Endothelial cell of umbilical vein (primary cell): ENCODE results near the gene HDAC10. TPM values are rescaled to one million over a fixed set of nuclear protein-coding genes. Genes with fewer than 3 reads are reported as not detected.

Experiments
- BruUV-seq: library from RNA; stranded (reverse); fragments of 400-500 nt; replicated peaks from 2 replicates; lab custom pipeline; 2021; lab: Mats Ljungman, UMichigan
- CTCF ChIA-PET: fragments of 300-600, 350-600 bp; sonication (Branson Sonifier 250); formaldehyde crosslinking; loops from one replicate; lab custom pipeline; 2021; ENCODE audit warnings: antibody characterized with exemption, inconsistent platforms; lab: Charles Lee
- POLR2A ChIA-PET: fragments of 300-600, 350-600 bp; sonication (Branson Sonifier 250); formaldehyde crosslinking; loops from one replicate; lab custom pipeline; 2021; ENCODE audit warnings: antibody characterized with exemption, inconsistent platforms; lab: Charles Lee
- DNase-seq: peaks from one replicate; pipeline ENCODE4 v3.0.0-alpha.2; 2011; ENCODE audit warnings: low read depth, low spot score
- FAIRE-seq: peaks from 2 replicates; lab custom pipeline; 2011; peaks lifted over from hg19 to GRCh38; lab: Jason Lieb, UNC
- H2AFZ ChIP-seq: 2 replicates; pipeline ENCODE4 v1.6.0; 2012; ENCODE audit warnings: low read depth, low read length, control low read depth, inconsistent platforms
- H3K27ac ChIP-seq: 2 replicates; pipeline ENCODE4 v1.5.1; 2011; ENCODE audit warnings: low read depth, mild to moderate bottlenecking, control low read depth, low read length, moderate library complexity; ENCODE audit not compliant: insufficient read depth
- H3K27me3 ChIP-seq, 2 experiments: 2 replicates each; pipeline versions ENCODE4 v1.6.0 to v1.6.1; 2011; ENCODE audit warnings: low read length in 2 of 2, mixed read lengths in 1 of 2; ENCODE audit not compliant: control insufficient read depth in 2 of 2, insufficient read depth in 2 of 2
- H3K36me3 ChIP-seq, 2 experiments: 2 replicates in 1 of 2; 3 replicates in 1 of 2; pipeline ENCODE4 v1.5.1; 2011; ENCODE audit warnings: low read length in 2 of 2, mild to moderate bottlenecking in 1 of 2, moderate library complexity in 1 of 2; ENCODE audit not compliant: control insufficient read depth in 2 of 2, insufficient read depth in 2 of 2; ENCODE audit errors: extremely low read depth in 1 of 2
- H3K4me1 ChIP-seq: 3 replicates; pipeline ENCODE4 v1.5.1; 2011; ENCODE audit warnings: mild to moderate bottlenecking, low read length; ENCODE audit not compliant: control insufficient read depth, insufficient read depth; ENCODE audit errors: extremely low read depth
- H3K4me2 ChIP-seq: 2 replicates; pipeline ENCODE4 v1.6.1; 2011; ENCODE audit warnings: low read length, control low read depth, mixed read lengths; ENCODE audit not compliant: insufficient read depth
- H3K4me3 ChIP-seq, 3 experiments: fragments of 200-600 bp in 1 of 3; sonication (generic), shearing (Covaris generic) in 1 of 3; replicated peaks in 1 of 3; 2 replicates each; pipeline ENCODE4 v1.5.1; 2011 to 2016; ENCODE audit warnings: control low read depth in 3 of 3, low read length in 3 of 3, mild to moderate bottlenecking in 2 of 3, inconsistent platforms in 1 of 3, low read depth in 1 of 3, moderate library complexity in 1 of 3; ENCODE audit not compliant: insufficient read depth in 1 of 3
- H3K79me2 ChIP-seq: 2 replicates; pipeline ENCODE4 v1.6.0; 2012; ENCODE audit warnings: low read length, inconsistent platforms; ENCODE audit not compliant: control insufficient read depth, insufficient read depth
- H3K9ac ChIP-seq: replicated peaks from 2 replicates; pipeline ENCODE3; 2011; ENCODE audit warnings: low read length, control low read depth; ENCODE audit not compliant: insufficient read depth; ENCODE audit errors: extremely low read depth
- H3K9me1 ChIP-seq: replicated peaks from 3 replicates; pipeline ENCODE4 v1.6.0; 2011; ENCODE audit warnings: mild to moderate bottlenecking, low read length; ENCODE audit not compliant: control insufficient read depth, insufficient read depth; ENCODE audit errors: extremely low read depth
- H3K9me3 ChIP-seq: replicated peaks from 2 replicates; pipeline ENCODE4 v1.5.1; 2012; ENCODE audit warnings: low read length, inconsistent platforms; ENCODE audit not compliant: control insufficient read depth, insufficient read depth
- H4K20me1 ChIP-seq: replicated peaks from 2 replicates; pipeline ENCODE3; 2011; ENCODE audit warnings: mild to moderate bottlenecking, low read length; ENCODE audit not compliant: control insufficient read depth, insufficient read depth; ENCODE audit errors: extremely low read depth
- CTCF ChIP-seq, 2 donors: IDR thresholded peaks; 1 replicate in 1 of 2; 2 replicates in 1 of 2; pipeline ENCODE4 v1.5.1; 2011; ENCODE audit warnings: low read length in 2 of 2, mild to moderate bottlenecking in 2 of 2, moderate library complexity in 2 of 2, control low read depth in 1 of 2, inconsistent platforms in 1 of 2, low read depth in 1 of 2; ENCODE audit not compliant: insufficient read depth in 1 of 2; ENCODE audit errors: extremely low read depth in 1 of 2
- EZH2 ChIP-seq: IDR thresholded peaks from 2 replicates; pipeline ENCODE4 v1.6.1; 2012; ENCODE audit warnings: borderline replicate concordance, low read depth, mild to moderate bottlenecking, moderate library complexity, low read length, inconsistent platforms; ENCODE audit not compliant: severe bottlenecking
- FOS ChIP-seq: IDR thresholded peaks from 2 replicates; pipeline ENCODE4 v1.6.1; 2011; ENCODE audit warnings: mild to moderate bottlenecking, low read length, moderate library complexity, borderline replicate concordance; ENCODE audit not compliant: insufficient read depth
- GATA2 ChIP-seq: IDR thresholded peaks from 2 replicates; pipeline ENCODE4 v1.7.0; 2011; ENCODE audit warnings: low read depth, mild to moderate bottlenecking, moderate library complexity, mixed read lengths, low read length; ENCODE audit not compliant: insufficient read length, insufficient read depth
- JUN ChIP-seq: IDR thresholded peaks from 2 replicates; pipeline ENCODE4 v1.6.1; 2011; ENCODE audit warnings: borderline replicate concordance, low read depth; ENCODE audit not compliant: insufficient read length, insufficient read depth
- MAX ChIP-seq: IDR thresholded peaks from 2 replicates; pipeline ENCODE4 v1.6.1; 2011; ENCODE audit not compliant: insufficient read depth, insufficient read length
- MYC ChIP-seq: IDR thresholded peaks from one replicate; pipeline ENCODE4 v1.6.1; 2011; ENCODE audit warnings: mild to moderate bottlenecking, low read depth, low read length
- POLR2A ChIP-seq: IDR thresholded peaks from 2 replicates; pipeline ENCODE4 v1.6.1; 2012; ENCODE audit warnings: low read depth, mild to moderate bottlenecking, control low read depth, low read length
- POLR2AphosphoS5 ChIP-seq: IDR thresholded peaks from 2 replicates; pipeline ENCODE4 v1.6.1; 2012; ENCODE audit warnings: low read depth, mild to moderate bottlenecking, control low read depth, low read length, moderate library complexity; ENCODE audit not compliant: insufficient read depth
- dilution Hi-C: fragments of 300-500 bp; cut with MboI; formaldehyde crosslinking; loops from one replicate; pipeline ENCODE4 v1.15.0; 2019; ENCODE audit warnings: low sequenced_read_pairs; ENCODE audit not compliant: extremely low pct_ligation_motif_present
- intact Hi-C: fragments of 100-400 bp; cut with micrococcal nuclease; formaldehyde crosslinking; loops from one replicate; pipeline ENCODE4 v1.10.0; 2022
- polyA plus RNA-seq, 4 experiments: library from polyadenylated mRNA; depleted of rRNA in 3 of 4; stranded (reverse) in 3 of 4; unstranded in 1 of 4; fragments of >200 nt; gene quantifications; 2 replicates each; pipeline versions ENCODE4 v1.2.1 to v1.2.3, GENCODE V29; 2011 to 2012; ENCODE audit warnings: missing spikeins in 1 of 4
- total RNA-seq: library from RNA; stranded (reverse); gene quantifications from 2 replicates; pipeline ENCODE4 v1.2.3, GENCODE V29; 2021

HDAC10 gene
- total and polyA plus RNA-seq, 2 donors (not counting 3 experiments of a cell fraction or from before 2014, with no cell fraction given), result 32.6 to 47.0 TPM

GRCh38 chr22:50206599-50206998, 44.5 kb downstream of the HDAC10 start:
- intact Hi-C loops (loop anchor here (10.0 kb wide), 1 partner anchor 232 kb away; no protein-coding TSS in a partner anchor), dilution Hi-C loops (no loop called here)
- H3K27ac ChIP-seq, result no peak overlapping the region
- DNase-seq (peak; percentile 39), FAIRE-seq (peak; percentile 67)
- H3K9me3 ChIP-seq, result no peaks in the 10 kb centered on the region
- H2AFZ ChIP-seq, result no peak overlapping the region
- peaks cover 21% of the 10 kb centered on the region for H3K4me1 ChIP-seq
- TF ChIP-seq CTCF (IDR thresholded peaks at IDR 0.05; ENCODE audit: extremely low read depth in 1 of 2, insufficient read depth in 1 of 2, low read depth in 1 of 2, low read length in 2 of 2) (peak; percentile 51 to 68), MAX (no peak)
- H4K20me1 ChIP-seq, result no peaks in the 10 kb centered on the region
- H3K79me2 ChIP-seq, result peaks cover 19% of the 10 kb centered on the region
- H3K9ac ChIP-seq, result no peak overlapping the region
- H3K9me1 ChIP-seq, result no peaks in the 10 kb centered on the region
- ChIA-PET CTCF (interaction anchor here (0.7 to 1.8 kb wide), 8 partner anchors 8 to 239 kb away, joined by 3 to 5 read pairs (median 3); no protein-coding TSS in a partner anchor), POLR2A (no interaction called here)
- H3K27me3 ChIP-seq, result no peaks in the 10 kb centered on the region
- no peak overlapping the region for H3K4me3 ChIP-seq
- peaks cover 2 to 13% of the 10 kb centered on the region in 2 experiments for H3K36me3 ChIP-seq
- BruUV-seq, result no TSS peak
- H3K4me2 ChIP-seq, result no peak overlapping the region

GRCh38 chr22:50205781-50206569, 45.1 kb downstream of the HDAC10 start:
- Histone ChIP-seq H3K9ac (no peak overlapping the region), H3K79me2 (peaks cover 23% of the 10 kb centered on the region), H3K9me1 (no peaks in the 10 kb centered on the region), H3K4me3 (no peak overlapping the region), H3K27ac (no peak overlapping the region), H3K4me1 (peaks cover 23% of the 10 kb centered on the region), H3K36me3 (peaks cover 2 to 10% of the 10 kb centered on the region in 2 experiments), H4K20me1 (no peaks in the 10 kb centered on the region), H3K9me3 (no peaks in the 10 kb centered on the region), H3K4me2 (no peak overlapping the region), H3K27me3 (no peaks in the 10 kb centered on the region), H2AFZ (no peak overlapping the region)
- DNase-seq, result no peak
- ChIA-PET CTCF (interaction anchor here (0.7 to 1.8 kb wide), 8 partner anchors 9 to 238 kb away, joined by 3 to 5 read pairs (median 3); no protein-coding TSS in a partner anchor), POLR2A (no interaction called here)
- TF ChIP-seq POLR2AphosphoS5 (no peak), MAX (no peak), CTCF (IDR thresholded peaks at IDR 0.05; ENCODE audit: extremely low read depth in 1 of 2, insufficient read depth in 1 of 2, low read depth in 1 of 2, low read length in 2 of 2) (no peak), FOS (no peak), JUN (no peak), POLR2A (no peak), EZH2 (no peak), GATA2 (no peak), MYC (no peak)
- intact Hi-C loops (loop anchor here (10.0 kb wide), 1 partner anchor 231 kb away; no protein-coding TSS in a partner anchor), dilution Hi-C loops (no loop called here)
- BruUV-seq, result no TSS peak
- FAIRE-seq, result no peak
